GM12864 (cell line): ENCODE measurements around the gene OR13C8.

Experiments
- DNase-seq: peaks from one replicate; pipeline ENCODE4 v3.0.0-alpha.2; 2011; ENCODE audit warnings: low read depth
- H3K4me3 ChIP-seq: 2 replicates; pipeline ENCODE4 v1.5.1; 2011; ENCODE audit warnings: mild to moderate bottlenecking, low read depth, low read length, control low read depth
- TF ChIP-seq, protein P1 (sequence below): IDR thresholded peaks from 2 replicates; pipeline ENCODE4 v1.5.1; 2011; ENCODE audit warnings: low read depth, mild to moderate bottlenecking, moderate library complexity, low read length, control low read depth, inconsistent platforms; ENCODE audit errors: missing control alignments

Gene OR13C8

DNA sequence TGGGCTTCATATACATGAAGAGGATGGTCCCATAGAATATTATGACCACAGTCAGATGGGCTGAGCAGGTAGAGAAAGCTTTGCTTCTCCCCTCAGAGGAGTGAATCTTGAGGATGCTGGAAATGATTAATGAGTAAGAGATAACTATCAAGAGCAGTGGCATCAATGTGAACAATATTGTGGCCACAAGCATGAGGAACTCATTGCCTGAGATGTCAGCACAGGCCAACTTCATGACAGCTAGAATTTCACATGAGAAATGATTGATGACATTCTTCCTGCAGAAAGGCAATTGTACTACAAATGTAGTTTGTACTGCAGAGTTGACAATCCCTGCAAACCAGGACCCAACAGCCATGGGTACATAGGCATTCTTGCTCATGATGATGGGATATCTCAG, 48.5 kb downstream of the OR13C8 start:
- TF ChIP-seq, protein P1, sequence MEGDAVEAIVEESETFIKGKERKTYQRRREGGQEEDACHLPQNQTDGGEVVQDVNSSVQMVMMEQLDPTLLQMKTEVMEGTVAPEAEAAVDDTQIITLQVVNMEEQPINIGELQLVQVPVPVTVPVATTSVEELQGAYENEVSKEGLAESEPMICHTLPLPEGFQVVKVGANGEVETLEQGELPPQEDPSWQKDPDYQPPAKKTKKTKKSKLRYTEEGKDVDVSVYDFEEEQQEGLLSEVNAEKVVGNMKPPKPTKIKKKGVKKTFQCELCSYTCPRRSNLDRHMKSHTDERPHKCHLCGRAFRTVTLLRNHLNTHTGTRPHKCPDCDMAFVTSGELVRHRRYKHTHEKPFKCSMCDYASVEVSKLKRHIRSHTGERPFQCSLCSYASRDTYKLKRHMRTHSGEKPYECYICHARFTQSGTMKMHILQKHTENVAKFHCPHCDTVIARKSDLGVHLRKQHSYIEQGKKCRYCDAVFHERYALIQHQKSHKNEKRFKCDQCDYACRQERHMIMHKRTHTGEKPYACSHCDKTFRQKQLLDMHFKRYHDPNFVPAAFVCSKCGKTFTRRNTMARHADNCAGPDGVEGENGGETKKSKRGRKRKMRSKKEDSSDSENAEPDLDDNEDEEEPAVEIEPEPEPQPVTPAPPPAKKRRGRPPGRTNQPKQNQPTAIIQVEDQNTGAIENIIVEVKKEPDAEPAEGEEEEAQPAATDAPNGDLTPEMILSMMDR: no peak

GRCh38 chr9:104618104-104618503, 49.1 kb downstream of the OR13C8 start, which contains the start of gene OR13C9:
OR13C9 (minus strand) TSS chr9:104618204; CDS start chr9:104618204, 0 bp downstream.
- no peak for DNase-seq
- no peak within 1 kb of the TSS for H3K4me3 ChIP-seq
- TF ChIP-seq, protein P1: no peak

More for the DNA sequence above, 48.5 kb downstream of the OR13C8 start:
- DNase-seq: no peak
- H3K4me3 ChIP-seq: no peak overlapping the region
